HepG2 (cell line): Measurements from ENCODE around the gene SF3B5. TPM values are rescaled to one million over a fixed set of nuclear protein-coding genes. Genes with fewer than 3 reads are reported as not detected.

Experiments used
- ATF1 ChIP-seq: IDR thresholded peaks from 2 replicates; pipeline ENCODE4 v1.6.1; 2016; ENCODE audit warnings: mild to moderate bottlenecking, control low read depth
- ATF7-NPFF ChIP-seq: sonication (generic); formaldehyde crosslinking; IDR thresholded peaks from 2 replicates; pipeline ENCODE4 v1.8.1; 2023; ENCODE audit warnings: mild to moderate bottlenecking, low read depth, missing genetic modification reagents, moderate library complexity
- CENPT ChIP-seq: sonication (generic); formaldehyde crosslinking; IDR thresholded peaks from 2 replicates; pipeline ENCODE4 v1.8.0; 2022; ENCODE audit warnings: low read depth, mild to moderate bottlenecking, moderate library complexity, missing genetic modification reagents
- KDM5A ChIP-seq: fragments of 200-600 bp; sonication (generic); IDR thresholded peaks from 2 replicates; pipeline ENCODE4 v1.7.0; 2018; ENCODE audit warnings: antibody characterized with exemption, mild to moderate bottlenecking, low read length, borderline replicate concordance
- MEIS1 ChIP-seq: sonication (generic); formaldehyde crosslinking; IDR thresholded peaks from 2 replicates; pipeline ENCODE4 v1.9.0; 2021; ENCODE audit warnings: mild to moderate bottlenecking, missing genetic modification reagents, moderate library complexity, borderline replicate concordance
- SMAD1 ChIP-seq: sonication (generic); formaldehyde crosslinking; IDR thresholded peaks from 2 replicates; pipeline ENCODE4 v1.4.0; 2020; ENCODE audit warnings: missing genetic modification reagents, low read depth, mild to moderate bottlenecking, borderline replicate concordance
- THAP11 ChIP-seq: IDR thresholded peaks from 2 replicates; pipeline ENCODE4 v1.6.1; 2016; ENCODE audit warnings: missing biosample characterization, missing genetic modification reagents
- ZMAT3 ChIP-seq: sonication (generic); formaldehyde crosslinking; conservative IDR thresholded peaks from 2 replicates; pipeline ENCODE4 v1.7.0; 2021; ENCODE audit warnings: missing genetic modification reagents
- ZNF180 ChIP-seq: sonication (generic); formaldehyde crosslinking; IDR thresholded peaks from 2 replicates; pipeline ENCODE4 v1.4.0; 2020; ENCODE audit warnings: low read depth, missing genetic modification reagents, borderline replicate concordance
- ZNF317 ChIP-seq: sonication (generic); formaldehyde crosslinking; IDR thresholded peaks from 2 replicates; pipeline ENCODE4 v1.5.0; 2020; ENCODE audit warnings: mild to moderate bottlenecking, missing genetic modification reagents
- ZNF34 ChIP-seq: sonication (generic); formaldehyde crosslinking; IDR thresholded peaks from 2 replicates; pipeline ENCODE4 v1.4.0; 2020; ENCODE audit warnings: mild to moderate bottlenecking, missing genetic modification reagents, borderline replicate concordance
- ZNF839 ChIP-seq: sonication (generic); formaldehyde crosslinking; IDR thresholded peaks from 2 replicates; pipeline ENCODE4 v1.4.0; 2020; ENCODE audit warnings: missing genetic modification reagents, mild to moderate bottlenecking, borderline replicate concordance
- polyA plus RNA-seq, 8 experiments: library from polyadenylated mRNA; depleted of rRNA in 3 of 8; stranded (reverse) in 7 of 8; unstranded in 1 of 8; fragments of >200 nt; fragmentation: Illumina TruSeq in 4 of 8; extraction: Trizol in 4 of 8; gene quantifications; 2 replicates each; pipeline versions ENCODE4 v1.2.1 to v1.2.3, GENCODE V29; 2011 to 2016; ENCODE audit warnings: low read depth in 4 of 8, missing spikeins in 1 of 8, mixed read lengths in 1 of 8; ENCODE audit not compliant: insufficient read depth in 1 of 8
- total RNA-seq, 5 experiments: library from RNA; depleted of rRNA; stranded (reverse); fragments of >200 nt; fragmentation: Illumina TruSeq; extraction: Trizol; gene quantifications; 2 replicates each; pipeline ENCODE4 v1.2.3, GENCODE V29; 2016; ENCODE audit warnings: low read depth in 1 of 5
- TF ChIP-seq, protein P1 (sequence below): sonication (generic); formaldehyde crosslinking; IDR thresholded peaks from 2 replicates; pipeline ENCODE4 v1.5.0; 2020; ENCODE audit warnings: missing genetic modification reagents
- TF ChIP-seq, protein P2 (sequence below): sonication (generic); formaldehyde crosslinking; IDR thresholded peaks from 2 replicates; pipeline ENCODE4 v1.5.1; 2020; ENCODE audit warnings: missing genetic modification reagents, mild to moderate bottlenecking, borderline replicate concordance
- TF ChIP-seq, protein P3 (sequence below): sonication (generic); formaldehyde crosslinking; IDR thresholded peaks from 2 replicates; pipeline ENCODE4 v1.4.0; 2020; ENCODE audit warnings: missing genetic modification reagents, low read depth, mild to moderate bottlenecking, borderline replicate concordance
- TF ChIP-seq, protein P4 (sequence below): sonication (generic); formaldehyde crosslinking; IDR thresholded peaks from 2 replicates; pipeline ENCODE4 v1.5.0; 2020; ENCODE audit warnings: missing genetic modification reagents
- TF ChIP-seq, protein P5 (sequence below): sonication (generic); formaldehyde crosslinking; IDR thresholded peaks from 2 replicates; pipeline ENCODE4 v1.4.0; 2020; ENCODE audit warnings: missing genetic modification reagents, borderline replicate concordance
- TF ChIP-seq, protein P6 (sequence below): sonication (generic); formaldehyde crosslinking; IDR thresholded peaks from 2 replicates; pipeline ENCODE4 v1.4.0; 2020; ENCODE audit warnings: mild to moderate bottlenecking, missing genetic modification reagents

The SF3B5 gene
- total and polyA plus RNA-seq, 2 of the 13 experiments (the other 11 are each of a cell fraction or from before 2014, with no cell fraction given), result 263 to 292 TPM

DNA sequence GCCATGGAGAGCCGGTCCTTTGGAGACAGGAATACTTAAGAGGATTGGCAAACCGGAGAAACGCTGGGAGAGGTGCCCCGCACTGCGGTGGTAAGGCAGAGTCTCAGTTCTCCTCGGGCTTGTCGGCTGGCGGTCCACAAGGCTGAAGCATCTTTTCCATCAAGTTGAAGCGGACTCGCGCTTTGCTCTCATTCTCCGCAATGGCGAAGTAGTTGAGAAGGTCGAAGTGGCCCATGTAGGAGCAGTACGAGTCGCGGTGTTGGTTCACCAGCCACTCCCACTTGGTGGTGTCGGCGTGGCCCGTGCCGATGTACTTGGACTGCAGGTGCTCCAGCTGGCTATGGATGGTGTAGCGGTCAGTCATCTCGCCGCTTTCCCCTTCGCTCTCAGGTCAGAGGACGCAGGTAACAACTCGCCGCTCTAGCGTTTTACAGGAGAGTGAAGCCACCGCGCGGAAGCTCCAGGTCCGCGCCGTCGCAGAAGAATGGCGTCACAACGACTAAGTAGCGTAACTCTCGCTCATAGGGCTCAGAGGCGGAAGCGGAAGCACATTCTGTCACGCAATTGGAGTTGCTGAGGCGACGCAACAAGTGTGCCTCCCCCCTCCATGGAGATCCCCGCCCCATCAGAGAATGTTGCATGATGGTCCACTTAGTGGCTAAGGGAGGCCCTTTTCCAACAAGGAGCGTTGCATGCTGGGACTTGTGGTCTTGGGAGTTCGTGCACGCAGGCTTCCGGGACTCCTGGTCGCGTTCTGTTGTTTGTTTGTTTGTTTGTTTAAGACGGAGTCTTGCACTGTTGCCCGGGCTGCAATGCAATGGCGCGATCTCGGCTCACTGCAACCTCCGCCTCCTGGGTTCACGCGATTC lies at the start of gene SF3B5 (continued):
- TF ChIP-seq SMAD1 (CRISPR knock-in tag), result no peak; the same call in 1 of the 2 replicates
- peak; percentile 100 for TF ChIP-seq ATF1 (CRISPR knock-in tag)
- peak; percentile 67 for TF ChIP-seq ZMAT3 (CRISPR knock-in tag)
- peak; percentile 99 for TF ChIP-seq THAP11 (CRISPR knock-in tag)
- TF ChIP-seq, protein P1, sequence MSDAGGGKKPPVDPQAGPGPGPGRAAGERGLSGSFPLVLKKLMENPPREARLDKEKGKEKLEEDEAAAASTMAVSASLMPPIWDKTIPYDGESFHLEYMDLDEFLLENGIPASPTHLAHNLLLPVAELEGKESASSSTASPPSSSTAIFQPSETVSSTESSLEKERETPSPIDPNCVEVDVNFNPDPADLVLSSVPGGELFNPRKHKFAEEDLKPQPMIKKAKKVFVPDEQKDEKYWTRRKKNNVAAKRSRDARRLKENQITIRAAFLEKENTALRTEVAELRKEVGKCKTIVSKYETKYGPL (CRISPR knock-in tag), result no peak
- TF ChIP-seq, protein P2, sequence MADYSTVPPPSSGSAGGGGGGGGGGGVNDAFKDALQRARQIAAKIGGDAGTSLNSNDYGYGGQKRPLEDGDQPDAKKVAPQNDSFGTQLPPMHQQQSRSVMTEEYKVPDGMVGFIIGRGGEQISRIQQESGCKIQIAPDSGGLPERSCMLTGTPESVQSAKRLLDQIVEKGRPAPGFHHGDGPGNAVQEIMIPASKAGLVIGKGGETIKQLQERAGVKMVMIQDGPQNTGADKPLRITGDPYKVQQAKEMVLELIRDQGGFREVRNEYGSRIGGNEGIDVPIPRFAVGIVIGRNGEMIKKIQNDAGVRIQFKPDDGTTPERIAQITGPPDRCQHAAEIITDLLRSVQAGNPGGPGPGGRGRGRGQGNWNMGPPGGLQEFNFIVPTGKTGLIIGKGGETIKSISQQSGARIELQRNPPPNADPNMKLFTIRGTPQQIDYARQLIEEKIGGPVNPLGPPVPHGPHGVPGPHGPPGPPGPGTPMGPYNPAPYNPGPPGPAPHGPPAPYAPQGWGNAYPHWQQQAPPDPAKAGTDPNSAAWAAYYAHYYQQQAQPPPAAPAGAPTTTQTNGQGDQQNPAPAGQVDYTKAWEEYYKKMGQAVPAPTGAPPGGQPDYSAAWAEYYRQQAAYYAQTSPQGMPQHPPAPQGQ (CRISPR knock-in tag), result peak; percentile 38; the same call in 1 of the 2 replicates
- TF ChIP-seq, protein P3, sequence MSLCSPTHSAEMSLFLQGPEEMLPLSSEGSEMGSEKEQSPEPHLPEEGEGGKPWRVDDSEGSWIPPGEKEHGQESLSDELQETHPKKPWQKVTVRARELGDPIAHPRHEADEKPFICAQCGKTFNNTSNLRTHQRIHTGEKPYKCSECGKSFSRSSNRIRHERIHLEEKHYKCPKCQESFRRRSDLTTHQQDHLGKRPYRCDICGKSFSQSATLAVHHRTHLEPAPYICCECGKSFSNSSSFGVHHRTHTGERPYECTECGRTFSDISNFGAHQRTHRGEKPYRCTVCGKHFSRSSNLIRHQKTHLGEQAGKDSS (CRISPR knock-in tag), result peak; percentile 96; the same call in 1 of the 2 replicates
- TF ChIP-seq ZNF34 (CRISPR knock-in tag), result 0 out of 2 replicates have a peak, but pooled peaks have one; percentile 76
- TF ChIP-seq ZNF839, result 0 out of 2 replicates have a peak, but pooled peaks have one; percentile 51
- TF ChIP-seq, protein P4, sequence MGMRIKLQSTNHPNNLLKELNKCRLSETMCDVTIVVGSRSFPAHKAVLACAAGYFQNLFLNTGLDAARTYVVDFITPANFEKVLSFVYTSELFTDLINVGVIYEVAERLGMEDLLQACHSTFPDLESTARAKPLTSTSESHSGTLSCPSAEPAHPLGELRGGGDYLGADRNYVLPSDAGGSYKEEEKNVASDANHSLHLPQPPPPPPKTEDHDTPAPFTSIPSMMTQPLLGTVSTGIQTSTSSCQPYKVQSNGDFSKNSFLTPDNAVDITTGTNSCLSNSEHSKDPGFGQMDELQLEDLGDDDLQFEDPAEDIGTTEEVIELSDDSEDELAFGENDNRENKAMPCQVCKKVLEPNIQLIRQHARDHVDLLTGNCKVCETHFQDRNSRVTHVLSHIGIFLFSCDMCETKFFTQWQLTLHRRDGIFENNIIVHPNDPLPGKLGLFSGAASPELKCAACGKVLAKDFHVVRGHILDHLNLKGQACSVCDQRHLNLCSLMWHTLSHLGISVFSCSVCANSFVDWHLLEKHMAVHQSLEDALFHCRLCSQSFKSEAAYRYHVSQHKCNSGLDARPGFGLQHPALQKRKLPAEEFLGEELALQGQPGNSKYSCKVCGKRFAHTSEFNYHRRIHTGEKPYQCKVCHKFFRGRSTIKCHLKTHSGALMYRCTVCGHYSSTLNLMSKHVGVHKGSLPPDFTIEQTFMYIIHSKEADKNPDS (CRISPR knock-in tag), result peak; percentile 77; the same call in 1 of the 2 replicates
- TF ChIP-seq CENPT (CRISPR knock-in tag), result peak; percentile 57
- TF ChIP-seq, protein P5, sequence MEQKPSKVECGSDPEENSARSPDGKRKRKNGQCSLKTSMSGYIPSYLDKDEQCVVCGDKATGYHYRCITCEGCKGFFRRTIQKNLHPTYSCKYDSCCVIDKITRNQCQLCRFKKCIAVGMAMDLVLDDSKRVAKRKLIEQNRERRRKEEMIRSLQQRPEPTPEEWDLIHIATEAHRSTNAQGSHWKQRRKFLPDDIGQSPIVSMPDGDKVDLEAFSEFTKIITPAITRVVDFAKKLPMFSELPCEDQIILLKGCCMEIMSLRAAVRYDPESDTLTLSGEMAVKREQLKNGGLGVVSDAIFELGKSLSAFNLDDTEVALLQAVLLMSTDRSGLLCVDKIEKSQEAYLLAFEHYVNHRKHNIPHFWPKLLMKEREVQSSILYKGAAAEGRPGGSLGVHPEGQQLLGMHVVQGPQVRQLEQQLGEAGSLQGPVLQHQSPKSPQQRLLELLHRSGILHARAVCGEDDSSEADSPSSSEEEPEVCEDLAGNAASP (CRISPR knock-in tag), result peak; percentile 82
- TF ChIP-seq KDM5A, result peak; percentile 98
- TF ChIP-seq, protein P6, sequence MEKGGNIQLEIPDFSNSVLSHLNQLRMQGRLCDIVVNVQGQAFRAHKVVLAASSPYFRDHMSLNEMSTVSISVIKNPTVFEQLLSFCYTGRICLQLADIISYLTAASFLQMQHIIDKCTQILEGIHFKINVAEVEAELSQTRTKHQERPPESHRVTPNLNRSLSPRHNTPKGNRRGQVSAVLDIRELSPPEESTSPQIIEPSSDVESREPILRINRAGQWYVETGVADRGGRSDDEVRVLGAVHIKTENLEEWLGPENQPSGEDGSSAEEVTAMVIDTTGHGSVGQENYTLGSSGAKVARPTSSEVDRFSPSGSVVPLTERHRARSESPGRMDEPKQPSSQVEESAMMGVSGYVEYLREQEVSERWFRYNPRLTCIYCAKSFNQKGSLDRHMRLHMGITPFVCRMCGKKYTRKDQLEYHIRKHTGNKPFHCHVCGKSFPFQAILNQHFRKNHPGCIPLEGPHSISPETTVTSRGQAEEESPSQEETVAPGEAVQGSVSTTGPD (CRISPR knock-in tag), result no peak
- TF ChIP-seq ATF7-NPFF, result peak; percentile 95
- TF ChIP-seq ZNF317 (CRISPR knock-in tag), result peak; percentile 62
- peak; percentile 73 for TF ChIP-seq MEIS1 (CRISPR knock-in tag)
- TF ChIP-seq ZNF180 (CRISPR knock-in tag), result no peak
